BJ (cell line): ENCODE data around the gene KRTAP10-4. TPM values are rescaled to one million over a fixed set of nuclear protein-coding genes. Genes with fewer than 3 reads are reported as not detected.
"Not testable (repeated sequence)": the region's sequence is repeated elsewhere in the genome, so short reads cannot be mapped to it uniquely, and the experiment has no call there.

Experiments
- CTCF ChIA-PET: fragments of 350-600 bp; formaldehyde crosslinking; extraction: SDS; loops from one replicate; lab custom pipeline; 2021; ENCODE audit warnings: antibody characterized with exemption, inconsistent platforms; lab: Yijun Ruan, JAX
- POLR2A ChIA-PET: fragments of 300-600 bp; sonication (Branson Sonifier 250); formaldehyde crosslinking; extraction: SDS; loops from one replicate; lab custom pipeline; 2021; ENCODE audit warnings: antibody characterized with exemption; lab: Charles Lee
- DNase-seq: peaks from one replicate; pipeline ENCODE4 v3.0.0-alpha.2; 2011; ENCODE audit warnings: low read depth
- H3K27me3 ChIP-seq: 2 replicates; pipeline ENCODE4 v1.6.0; 2011; ENCODE audit warnings: low read length; ENCODE audit not compliant: control insufficient read depth, insufficient read depth
- H3K36me3 ChIP-seq: 2 replicates; pipeline ENCODE4 v1.5.1; 2011; ENCODE audit warnings: low read length; ENCODE audit not compliant: control insufficient read depth, insufficient read depth
- H3K4me3 ChIP-seq: 2 replicates; pipeline ENCODE4 v1.5.1; 2011; ENCODE audit warnings: low read depth, mild to moderate bottlenecking, control low read depth, low read length
- polyA minus RNA-seq: library from RNA; depleted of rRNA, polyadenylated mRNA; stranded (reverse); fragments of >200 nt; gene quantifications from 2 replicates; pipeline ENCODE4 v1.2.3, GENCODE V29; 2011; rRNA and poly(A)+ RNA removed
- polyA plus RNA-seq: library from polyadenylated mRNA; depleted of rRNA; stranded (reverse); fragments of >200 nt; gene quantifications from 2 replicates; pipeline ENCODE4 v1.2.3, GENCODE V29; 2011; rRNA removed
- TF ChIP-seq, protein P1 (sequence below): IDR thresholded peaks from 2 replicates; pipeline ENCODE4 v1.5.1; 2011; ENCODE audit warnings: low read depth, mild to moderate bottlenecking, control low read depth, inconsistent platforms, low read length, moderate library complexity; ENCODE audit not compliant: insufficient read depth

Gene KRTAP10-4, protein sequence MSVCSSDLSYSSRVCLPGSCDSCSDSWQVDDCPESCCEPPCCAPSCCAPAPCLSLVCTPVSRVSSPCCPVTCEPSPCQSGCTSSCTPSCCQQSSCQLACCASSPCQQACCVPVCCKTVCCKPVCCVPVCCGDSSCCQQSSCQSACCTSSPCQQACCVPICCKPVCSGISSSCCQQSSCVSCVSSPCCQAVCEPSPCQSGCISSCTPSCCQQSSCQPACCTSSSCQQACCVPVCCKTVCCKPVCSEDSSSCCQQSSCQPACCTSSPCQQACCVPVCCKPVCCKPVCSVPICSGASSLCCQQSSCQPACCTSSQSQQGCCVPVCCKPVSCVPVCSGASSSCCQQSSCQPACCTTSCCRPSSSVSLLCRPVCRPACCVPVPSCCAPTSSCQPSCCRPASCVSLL
- polyA plus RNA-seq (not detected in 2 replicates), polyA minus RNA-seq (not detected in 2 replicates)

DNA sequence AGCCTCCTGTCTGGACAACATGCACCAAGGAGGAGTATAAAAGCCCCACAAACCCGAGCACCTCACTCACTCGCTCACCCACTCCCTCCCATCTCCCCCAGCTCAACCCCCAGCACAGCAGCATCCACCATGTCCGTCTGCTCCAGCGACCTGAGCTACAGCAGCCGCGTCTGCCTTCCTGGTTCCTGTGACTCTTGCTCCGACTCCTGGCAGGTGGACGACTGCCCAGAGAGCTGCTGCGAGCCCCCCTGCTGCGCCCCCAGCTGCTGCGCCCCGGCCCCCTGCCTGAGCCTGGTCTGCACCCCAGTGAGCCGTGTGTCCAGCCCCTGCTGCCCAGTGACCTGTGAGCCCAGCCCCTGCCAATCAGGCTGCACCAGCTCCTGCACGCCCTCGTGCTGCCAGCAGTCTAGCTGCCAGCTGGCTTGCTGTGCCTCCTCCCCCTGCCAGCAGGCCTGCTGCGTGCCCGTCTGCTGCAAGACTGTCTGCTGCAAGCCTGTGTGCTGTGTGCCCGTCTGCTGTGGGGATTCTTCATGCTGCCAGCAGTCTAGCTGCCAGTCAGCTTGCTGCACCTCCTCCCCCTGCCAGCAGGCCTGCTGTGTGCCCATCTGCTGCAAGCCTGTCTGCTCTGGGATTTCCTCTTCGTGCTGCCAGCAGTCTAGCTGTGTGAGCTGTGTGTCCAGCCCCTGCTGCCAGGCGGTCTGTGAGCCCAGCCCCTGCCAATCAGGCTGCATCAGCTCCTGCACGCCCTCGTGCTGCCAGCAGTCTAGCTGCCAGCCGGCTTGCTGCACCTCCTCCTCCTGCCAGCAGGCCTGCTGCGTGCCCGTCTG, at the start of gene KRTAP10-4:
Gene KRTAP10-4 (plus strand): TSS at position 100 of the 827 bp plus-strand sequence. CDS start 30 bp downstream, at position 130.
- POLR2A ChIA-PET, H3K36me3 ChIP-seq, H3K27me3 ChIP-seq, DNase-seq, H3K4me3 ChIP-seq: not testable (repeated sequence)
- CTCF ChIA-PET = interaction anchor here (0.7 to 1.2 kb wide), 2 partner anchors 11 to 37 kb away, joined by 3 read pairs; no protein-coding TSS in a partner anchor

DNA sequence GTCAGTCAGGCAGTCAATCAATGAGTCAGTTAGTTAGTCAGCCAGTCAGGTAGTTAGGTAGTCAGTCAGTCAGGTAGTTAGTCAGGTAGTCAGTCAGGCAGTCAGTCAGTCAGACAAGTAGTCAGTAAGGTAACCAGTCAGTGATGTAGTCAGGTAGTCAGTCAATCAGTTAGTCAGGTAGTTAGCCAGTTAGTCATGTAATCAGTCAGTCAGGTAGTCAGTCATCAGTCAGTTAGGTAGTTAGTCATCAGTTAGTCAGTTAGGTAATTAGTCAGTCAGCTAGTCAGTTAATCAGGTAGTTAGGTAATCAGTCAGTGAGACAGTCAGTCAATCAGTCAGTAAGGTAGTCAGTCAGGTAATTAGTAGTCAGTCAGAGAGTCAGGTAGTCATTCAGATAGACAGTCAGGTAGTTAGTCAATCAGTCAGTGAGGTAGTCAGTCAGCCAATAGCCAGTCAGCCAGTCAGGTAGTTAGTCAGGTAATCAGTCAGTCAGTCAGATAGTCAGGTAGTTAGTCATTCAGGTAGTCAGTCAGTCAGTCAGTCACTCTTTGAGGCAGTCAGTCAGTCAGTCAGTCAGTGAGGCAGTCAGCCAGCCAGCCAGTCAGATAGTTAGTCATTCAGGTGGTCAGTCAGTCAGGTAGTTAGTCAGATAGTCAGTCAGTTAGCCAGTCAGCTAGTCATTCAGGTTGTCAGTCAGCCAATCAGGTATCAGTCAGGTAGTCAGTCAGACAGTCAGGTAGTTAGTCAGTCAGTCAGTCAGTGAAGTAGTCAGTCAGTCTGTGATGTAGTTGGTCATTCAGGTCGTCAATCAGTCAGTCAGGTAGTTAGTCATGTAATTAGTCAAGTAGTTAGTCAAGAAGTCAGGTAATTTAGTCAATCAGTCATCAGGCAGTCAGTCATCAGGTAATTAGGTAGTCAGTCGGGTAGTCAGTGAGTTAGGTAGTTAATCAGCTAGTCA, 48.8 kb upstream of the KRTAP10-4 start:
- CTCF ChIA-PET = no interaction called here
- Histone ChIP-seq H3K4me3 (no peak overlapping the region), H3K27me3 (no peaks in the 10 kb centered on the region), H3K36me3 (no peaks in the 10 kb centered on the region)
- TF ChIP-seq, protein P1, sequence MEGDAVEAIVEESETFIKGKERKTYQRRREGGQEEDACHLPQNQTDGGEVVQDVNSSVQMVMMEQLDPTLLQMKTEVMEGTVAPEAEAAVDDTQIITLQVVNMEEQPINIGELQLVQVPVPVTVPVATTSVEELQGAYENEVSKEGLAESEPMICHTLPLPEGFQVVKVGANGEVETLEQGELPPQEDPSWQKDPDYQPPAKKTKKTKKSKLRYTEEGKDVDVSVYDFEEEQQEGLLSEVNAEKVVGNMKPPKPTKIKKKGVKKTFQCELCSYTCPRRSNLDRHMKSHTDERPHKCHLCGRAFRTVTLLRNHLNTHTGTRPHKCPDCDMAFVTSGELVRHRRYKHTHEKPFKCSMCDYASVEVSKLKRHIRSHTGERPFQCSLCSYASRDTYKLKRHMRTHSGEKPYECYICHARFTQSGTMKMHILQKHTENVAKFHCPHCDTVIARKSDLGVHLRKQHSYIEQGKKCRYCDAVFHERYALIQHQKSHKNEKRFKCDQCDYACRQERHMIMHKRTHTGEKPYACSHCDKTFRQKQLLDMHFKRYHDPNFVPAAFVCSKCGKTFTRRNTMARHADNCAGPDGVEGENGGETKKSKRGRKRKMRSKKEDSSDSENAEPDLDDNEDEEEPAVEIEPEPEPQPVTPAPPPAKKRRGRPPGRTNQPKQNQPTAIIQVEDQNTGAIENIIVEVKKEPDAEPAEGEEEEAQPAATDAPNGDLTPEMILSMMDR = no peak
- POLR2A ChIA-PET = no interaction called here
- no peak for DNase-seq

DNA sequence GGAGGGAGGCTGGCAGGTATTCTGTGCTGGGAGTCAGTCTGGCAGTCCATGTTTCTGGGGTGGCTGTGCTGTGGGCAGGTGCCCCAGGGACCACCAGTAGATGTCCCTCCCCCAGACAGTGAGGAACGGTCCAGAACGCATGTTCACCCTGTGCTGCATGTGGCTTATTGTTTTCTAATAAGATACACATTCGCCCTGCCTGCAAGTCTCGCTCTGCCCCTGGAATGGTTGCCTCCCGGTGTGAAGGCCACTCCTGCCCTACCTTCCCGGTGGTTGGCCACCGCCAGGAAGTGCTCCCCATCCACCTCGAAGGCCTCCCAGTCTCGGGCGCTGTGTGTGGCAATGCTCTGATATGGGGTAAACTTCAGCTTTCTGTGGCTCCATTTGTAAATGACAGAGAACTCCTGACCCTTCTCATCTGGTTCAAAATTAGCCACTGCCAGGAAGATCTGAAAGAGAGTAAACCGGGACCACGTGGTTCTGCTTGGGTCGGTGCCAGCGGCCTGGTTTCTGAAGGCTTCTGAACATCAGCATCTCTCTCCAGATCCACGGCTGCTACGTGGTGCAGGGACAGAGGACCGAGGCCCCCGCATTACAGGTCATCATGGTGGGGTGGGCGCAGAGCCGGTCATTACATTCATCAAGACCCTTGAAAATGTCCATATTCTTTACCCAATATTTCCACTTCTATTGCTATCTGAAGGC, 48.0 kb upstream of the KRTAP10-4 start:
- Histone ChIP-seq H3K36me3 (no peaks in the 10 kb centered on the region), H3K27me3 (no peaks in the 10 kb centered on the region), H3K4me3 (no peak overlapping the region)
- ChIA-PET POLR2A (no interaction called here), CTCF (no interaction called here)
- TF ChIP-seq, protein P1 = no peak
- no peak for DNase-seq

DNA sequence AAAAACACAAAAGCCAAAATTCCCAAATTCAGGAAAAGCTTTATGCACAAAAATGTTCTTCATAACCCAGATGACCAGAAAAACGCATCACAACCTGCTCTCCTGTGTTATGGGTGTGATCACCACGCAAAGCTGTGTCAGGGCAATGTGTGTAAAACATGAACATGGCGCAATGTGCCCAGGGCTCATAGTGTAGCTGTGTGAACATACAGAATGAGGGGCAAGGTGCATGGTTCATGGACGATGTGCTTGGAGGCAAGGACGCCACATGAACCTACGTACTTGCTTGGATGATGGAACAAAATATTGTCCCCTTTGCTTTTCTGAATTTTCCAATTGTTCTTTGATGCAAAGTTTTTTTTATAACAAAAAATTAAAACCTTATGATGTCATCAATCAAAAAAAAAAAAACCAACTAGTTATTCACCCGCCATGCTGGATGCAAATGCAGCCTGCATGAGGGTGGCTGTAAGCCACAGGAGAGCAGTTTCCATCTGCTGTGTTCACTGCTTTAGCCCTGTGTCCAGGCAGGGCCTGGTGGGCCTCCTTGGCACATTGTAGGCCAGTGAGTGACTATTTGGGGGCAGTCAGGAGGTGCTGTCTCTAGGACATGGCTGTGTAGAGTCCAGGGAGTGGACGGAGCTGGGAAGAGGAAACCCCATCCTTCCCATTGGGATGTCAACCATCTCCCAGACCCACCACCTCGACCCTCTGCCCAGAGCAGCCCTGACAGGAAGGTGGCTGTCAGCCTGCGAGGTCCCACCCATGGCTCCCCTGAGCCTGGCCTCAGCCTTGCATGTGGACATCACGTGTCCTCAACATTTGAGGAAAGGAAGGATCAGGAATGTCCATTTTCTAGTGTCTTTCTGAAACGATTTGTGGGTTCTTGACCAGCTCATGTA, 47.2 kb upstream of the KRTAP10-4 start:
- ChIA-PET POLR2A (no interaction called here), CTCF (no interaction called here)
- H3K4me3 ChIP-seq = no peak overlapping the region
- no peaks in the 10 kb centered on the region for H3K27me3 ChIP-seq
- TF ChIP-seq, protein P1 = no peak
- no peaks in the 10 kb centered on the region for H3K36me3 ChIP-seq
- DNase-seq = no peak
